ENCODE measurements around the gene LRP1B.

DNA sequence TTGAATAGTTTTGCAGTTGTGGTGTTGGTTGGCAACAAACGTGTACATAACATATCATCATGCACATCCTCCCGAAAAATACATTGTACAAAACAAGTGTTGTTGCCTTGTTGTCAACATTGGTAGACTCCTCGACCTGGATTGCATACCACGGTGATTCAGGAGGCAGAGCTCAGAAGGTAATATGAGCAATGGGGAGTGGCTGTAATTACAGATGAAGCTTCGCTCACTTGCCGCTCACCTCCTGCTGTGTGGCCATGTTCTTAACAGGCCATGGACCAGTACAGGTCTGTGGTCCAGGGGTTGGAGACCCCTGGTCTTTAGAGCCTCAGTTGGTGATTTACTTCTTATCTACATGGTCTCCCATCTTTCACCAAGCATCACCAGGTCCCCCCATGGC is 1927.5 kb downstream of the LRP1B start:
- no peak for TF ChIP-seq POLR2AphosphoS5 (IDR thresholded peaks at IDR 0.05; ENCODE audit: low read depth, low read length)
- TF ChIP-seq MAX (IDR thresholded peaks at IDR 0.05; ENCODE audit: low read depth), result no peak
